H9 (cell line): ENCODE results near the gene PEAK3. TPM values are rescaled to one million over a fixed set of nuclear protein-coding genes. Genes with fewer than 3 reads are reported as not detected.

Source experiments
- DNase-seq: peaks from one replicate; pipeline ENCODE4 v3.0.0-alpha.2; 2017
- H2AFZ ChIP-seq: one replicate; pipeline ENCODE4 v1.6.1; 2013; ENCODE audit warnings: mild to moderate bottlenecking, low read length, control low read depth, moderate library complexity
- H2AK5ac ChIP-seq: 2 replicates; pipeline ENCODE4 v1.6.1; 2013; ENCODE audit warnings: low read length, control low read depth, mixed read lengths; ENCODE audit not compliant: insufficient read length
- H2BK120ac ChIP-seq: one replicate; pipeline ENCODE4 v1.6.1; 2013; ENCODE audit warnings: low read depth, mild to moderate bottlenecking, low read length, control low read depth, inconsistent platforms; ENCODE audit not compliant: poor library complexity, severe bottlenecking
- H2BK12ac ChIP-seq: 2 replicates; pipeline ENCODE4 v1.6.1; 2013; ENCODE audit warnings: low read length, control low read depth, mixed read lengths, low read depth; ENCODE audit not compliant: insufficient read length
- H2BK15ac ChIP-seq: 2 replicates; pipeline ENCODE4 v1.6.1; 2013; ENCODE audit warnings: low read depth, low read length, control low read depth
- H2BK20ac ChIP-seq: one replicate; pipeline ENCODE4 v1.6.1; 2013; ENCODE audit warnings: low read depth, mild to moderate bottlenecking, low read length, control low read depth, inconsistent platforms; ENCODE audit not compliant: poor library complexity, severe bottlenecking
- H2BK5ac ChIP-seq: 2 replicates; pipeline ENCODE4 v1.6.1; 2013; ENCODE audit warnings: low read length, control low read depth, mixed read lengths; ENCODE audit not compliant: insufficient read length
- H3K14ac ChIP-seq: 2 replicates; pipeline ENCODE4 v1.6.1; 2013; ENCODE audit warnings: low read length, control low read depth; ENCODE audit not compliant: insufficient read depth
- H3K18ac ChIP-seq: 2 replicates; pipeline ENCODE4 v1.6.1; 2013; ENCODE audit warnings: low read depth, mild to moderate bottlenecking, mixed read lengths, low read length, control low read depth; ENCODE audit not compliant: insufficient read length
- H3K23ac ChIP-seq: 2 replicates; pipeline ENCODE4 v1.6.1; 2013; ENCODE audit warnings: low read length, control low read depth, mixed read lengths, low read depth; ENCODE audit not compliant: insufficient read length
- H3K23me2 ChIP-seq: 2 replicates; pipeline ENCODE4 v1.6.1; 2013; ENCODE audit warnings: low read depth, mild to moderate bottlenecking, mixed read lengths, low read length, control low read depth; ENCODE audit not compliant: insufficient read length, poor library complexity, severe bottlenecking
- H3K27ac ChIP-seq: 2 replicates; pipeline ENCODE4 v1.5.1; 2013; ENCODE audit warnings: low read length, control low read depth, mixed read lengths, low read depth; ENCODE audit not compliant: insufficient read length
- H3K27me3 ChIP-seq: 2 replicates; pipeline ENCODE4 v1.6.1; 2013; ENCODE audit warnings: low read length, control low read depth, inconsistent platforms; ENCODE audit not compliant: insufficient read depth
- H3K4ac ChIP-seq: 2 replicates; pipeline ENCODE4 v1.6.1; 2013; ENCODE audit warnings: low read depth, mild to moderate bottlenecking, control low read depth, inconsistent platforms, low read length, moderate library complexity
- H3K4me1 ChIP-seq: 2 replicates; pipeline ENCODE4 v1.6.1; 2013; ENCODE audit warnings: low read length, control low read depth, inconsistent platforms; ENCODE audit not compliant: insufficient read depth
- H3K4me2 ChIP-seq: 2 replicates; pipeline ENCODE4 v1.6.1; 2013; ENCODE audit warnings: low read length, control low read depth, mixed read lengths; ENCODE audit not compliant: insufficient read length, insufficient read depth
- H3K56ac ChIP-seq: 2 replicates; pipeline ENCODE4 v1.6.1; 2013; ENCODE audit warnings: low read depth, mild to moderate bottlenecking, mixed read lengths, low read length, control low read depth; ENCODE audit not compliant: insufficient read length
- H3K79me1 ChIP-seq: 2 replicates; pipeline ENCODE4 v1.6.1; 2013; ENCODE audit warnings: low read depth, mild to moderate bottlenecking, moderate library complexity, low read length, control low read depth, inconsistent platforms; ENCODE audit not compliant: insufficient read depth, poor library complexity, severe bottlenecking
- H3K79me2 ChIP-seq: 2 replicates; pipeline ENCODE4 v1.6.1; 2013; ENCODE audit warnings: low read length, control low read depth, inconsistent platforms; ENCODE audit not compliant: insufficient read depth
- H3K9ac ChIP-seq: 2 replicates; pipeline ENCODE4 v1.6.1; 2013; ENCODE audit warnings: low read length, control low read depth, mixed read lengths; ENCODE audit not compliant: insufficient read length; ENCODE audit errors: extremely low read depth
- H3K9me3 ChIP-seq: one replicate; pipeline ENCODE4 v1.6.1; 2013; ENCODE audit warnings: low read depth, low read length, inconsistent platforms; ENCODE audit not compliant: control insufficient read depth
- H3T11ph ChIP-seq: one replicate; pipeline ENCODE4 v1.6.1; 2013; ENCODE audit warnings: mild to moderate bottlenecking, low read length, control low read depth, inconsistent platforms
- H4K20me1 ChIP-seq: one replicate; pipeline ENCODE4 v1.6.1; 2013; ENCODE audit not compliant: control insufficient read depth, insufficient read length, insufficient read depth
- H4K5ac ChIP-seq: 2 replicates; pipeline ENCODE4 v1.6.1; 2013; ENCODE audit warnings: low read depth, mild to moderate bottlenecking, mixed read lengths, low read length, control low read depth; ENCODE audit not compliant: insufficient read length
- H4K8ac ChIP-seq: replicated peaks from 2 replicates; pipeline ENCODE4 v1.6.1; 2013; ENCODE audit warnings: low read length, control low read depth, mixed read lengths, low read depth; ENCODE audit not compliant: insufficient read length
- H4K91ac ChIP-seq: 2 replicates; pipeline ENCODE4 v1.6.1; 2013; ENCODE audit warnings: low read depth, mild to moderate bottlenecking, moderate library complexity, mixed read lengths, low read length, control low read depth; ENCODE audit not compliant: insufficient read length
- H3K27ac Mint-ChIP-seq, 3 experiments: 2 replicates in 2 of 3; 3 replicates in 1 of 3; pipeline ENCODE4 v1.8.0; 2020 to 2021; ENCODE audit warnings: mixed read lengths in 3 of 3, mild to moderate bottlenecking in 1 of 3, moderate library complexity in 1 of 3
- H3K27me3 Mint-ChIP-seq: 2 replicates; pipeline ENCODE4 v1.8.0; 2021; ENCODE audit warnings: low read depth, mild to moderate bottlenecking, moderate library complexity, mixed read lengths
- H3K36me3 Mint-ChIP-seq, 3 experiments: 2 replicates in 2 of 3; 3 replicates in 1 of 3; pipeline ENCODE4 v1.8.0; 2020 to 2021; ENCODE audit warnings: low read depth in 3 of 3, mixed read lengths in 3 of 3; ENCODE audit not compliant: insufficient read depth in 1 of 3
- H3K4me1 Mint-ChIP-seq, 2 experiments: 2 replicates each; pipeline ENCODE4 v1.8.0; 2020; ENCODE audit warnings: mixed read lengths in 2 of 2
- H3K4me3 Mint-ChIP-seq, 2 experiments: 2 replicates in 1 of 2; 3 replicates in 1 of 2; pipeline ENCODE4 v1.8.0; 2020 to 2021; ENCODE audit warnings: mild to moderate bottlenecking in 2 of 2, mixed read lengths in 2 of 2, moderate library complexity in 1 of 2
- H3K9me3 Mint-ChIP-seq, 2 experiments: 2 replicates in 1 of 2; 3 replicates in 1 of 2; pipeline ENCODE4 v1.8.0; 2020; ENCODE audit warnings: mild to moderate bottlenecking in 2 of 2, mixed read lengths in 2 of 2, moderate library complexity in 1 of 2
- WGBS: extraction: QIAGEN DNeasy Blood & Tissue Kit; methylation state at CpG from one replicate; pipeline ENCODE4 v1.1.7; 2013; ENCODE audit warnings: missing lambda C conversion rate, low lambda C conversion rate, mixed read lengths; ENCODE audit not compliant: insufficient read length; ENCODE audit errors: extremely low coverage; 5-methylcytosine and 5-hydroxymethylcytosine counted together
- total RNA-seq: library from RNA; stranded (reverse); gene quantifications from 2 replicates; pipeline ENCODE4 v1.2.1, GENCODE V29; 2021
- TF ChIP-seq, protein P1 (sequence below): fragments of 200-600 bp; sonication (generic); conservative IDR thresholded peaks from 3 replicates; pipeline ENCODE4 v1.8.0; 2021; ENCODE audit warnings: antibody characterized with exemption, mild to moderate bottlenecking

Gene PEAK3
- total RNA-seq, 1 experiment from 2014 or later = not detected

DNA sequence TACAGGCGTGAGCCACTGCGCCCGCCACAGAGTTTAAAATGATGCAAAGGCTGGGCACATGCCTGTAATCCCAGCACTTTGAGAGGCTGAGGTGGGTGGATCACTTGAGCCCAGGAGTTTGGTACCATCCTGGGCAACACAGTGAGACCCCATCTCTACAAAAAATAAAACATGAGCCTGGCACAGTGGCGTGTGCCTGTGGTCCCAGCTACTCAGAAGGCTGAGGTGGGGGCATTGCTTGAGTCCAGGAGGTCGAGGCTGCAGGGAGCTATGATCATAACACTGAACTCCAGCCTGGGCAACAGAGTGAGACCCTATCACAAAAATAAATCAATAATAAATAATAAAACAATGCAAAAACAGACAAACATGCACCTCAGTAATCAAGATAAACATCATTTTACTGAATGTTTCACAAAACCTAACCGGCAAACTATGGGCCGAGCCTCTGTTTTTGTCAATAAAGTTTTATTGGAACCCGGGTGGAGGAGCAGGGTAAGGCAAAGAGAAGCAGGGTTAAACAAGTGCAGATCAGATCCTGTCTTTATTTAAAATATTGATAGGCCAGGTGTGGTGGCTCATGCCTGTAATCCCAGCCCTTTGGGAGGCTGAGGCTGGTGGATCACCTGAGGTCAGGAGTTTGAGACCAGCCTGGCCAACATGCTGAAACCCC, 2.0 kb upstream of the PEAK3 start:
- Histone ChIP-seq H3T11ph (no peak overlapping the region), H3K4ac (no peak overlapping the region), H3K79me2 (no peaks in the 10 kb centered on the region), H2BK20ac (no peak overlapping the region), H4K91ac (no peak overlapping the region), H2BK12ac (no peak overlapping the region), H4K8ac (no peak overlapping the region), H2AFZ (no peak overlapping the region), H4K20me1 (no peaks in the 10 kb centered on the region), H3K4me2 (no peak overlapping the region), H3K14ac (no peak overlapping the region), H3K4me1 (no peaks in the 10 kb centered on the region), H2BK120ac (no peak overlapping the region), H3K27me3 (peaks cover 10% of the 10 kb centered on the region; the same call in 1 of the 2 replicates), H3K27ac (no peak overlapping the region), H3K56ac (no peak overlapping the region), H3K9me3 (no peaks in the 10 kb centered on the region), H3K23ac (no peak overlapping the region), H2BK15ac (no peak overlapping the region), H3K9ac (no peak overlapping the region), H3K79me1 (no peaks in the 10 kb centered on the region), H3K18ac (no peak overlapping the region), H2AK5ac (no peak overlapping the region), H3K23me2 (peaks cover 7% of the 10 kb centered on the region), H2BK5ac (no peak overlapping the region), H4K5ac (no peak overlapping the region)
- TF ChIP-seq, protein P1, sequence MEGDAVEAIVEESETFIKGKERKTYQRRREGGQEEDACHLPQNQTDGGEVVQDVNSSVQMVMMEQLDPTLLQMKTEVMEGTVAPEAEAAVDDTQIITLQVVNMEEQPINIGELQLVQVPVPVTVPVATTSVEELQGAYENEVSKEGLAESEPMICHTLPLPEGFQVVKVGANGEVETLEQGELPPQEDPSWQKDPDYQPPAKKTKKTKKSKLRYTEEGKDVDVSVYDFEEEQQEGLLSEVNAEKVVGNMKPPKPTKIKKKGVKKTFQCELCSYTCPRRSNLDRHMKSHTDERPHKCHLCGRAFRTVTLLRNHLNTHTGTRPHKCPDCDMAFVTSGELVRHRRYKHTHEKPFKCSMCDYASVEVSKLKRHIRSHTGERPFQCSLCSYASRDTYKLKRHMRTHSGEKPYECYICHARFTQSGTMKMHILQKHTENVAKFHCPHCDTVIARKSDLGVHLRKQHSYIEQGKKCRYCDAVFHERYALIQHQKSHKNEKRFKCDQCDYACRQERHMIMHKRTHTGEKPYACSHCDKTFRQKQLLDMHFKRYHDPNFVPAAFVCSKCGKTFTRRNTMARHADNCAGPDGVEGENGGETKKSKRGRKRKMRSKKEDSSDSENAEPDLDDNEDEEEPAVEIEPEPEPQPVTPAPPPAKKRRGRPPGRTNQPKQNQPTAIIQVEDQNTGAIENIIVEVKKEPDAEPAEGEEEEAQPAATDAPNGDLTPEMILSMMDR = no peak
- H3K27me3 Mint-ChIP-seq = peaks cover 63% of the 10 kb centered on the region
- peaks cover 3 to 7% of the 10 kb centered on the region in 2 experiments; a peak in 2 of 4 replicates for H3K4me1 Mint-ChIP-seq
- peaks cover 0 to 3% (median 3%) of the 10 kb centered on the region in 3 experiments; a peak in 2 of 7 replicates for H3K36me3 Mint-ChIP-seq
- peaks cover 2% of the 10 kb centered on the region in 2 experiments; a peak in 3 of 5 replicates for H3K9me3 Mint-ChIP-seq
- DNase-seq = no peak
- no peak overlapping the region for H3K27ac Mint-ChIP-seq
- WGBS = no CpG with 5 or more reads among the region's 8 CpGs
- H3K4me3 Mint-ChIP-seq = no peak overlapping the region
